Trophoblast cell (in vitro differentiated cells and primary cell): ENCODE data around the gene BAG3. TPM values are rescaled to one million over a fixed set of nuclear protein-coding genes. Genes with fewer than 3 reads are reported as not detected.

Experiments used
- DNase-seq, 2 donors: peaks; one replicate each; pipeline ENCODE4 v3.0.0-alpha.2; 2016
- H2AFZ ChIP-seq: 2 replicates; pipeline ENCODE4 v1.6.1; 2013; ENCODE audit warnings: low read length, moderate library complexity, mild to moderate bottlenecking; ENCODE audit not compliant: insufficient read depth, poor library complexity
- H2AK5ac ChIP-seq: 2 replicates; pipeline ENCODE4 v1.6.1; 2013; ENCODE audit warnings: mild to moderate bottlenecking, low read length
- H2BK120ac ChIP-seq: 2 replicates; pipeline ENCODE4 v1.6.1; 2013; ENCODE audit warnings: low read length, mild to moderate bottlenecking, moderate library complexity; ENCODE audit not compliant: insufficient read depth, poor library complexity
- H2BK12ac ChIP-seq: 2 replicates; pipeline ENCODE4 v1.6.1; 2013; ENCODE audit warnings: mild to moderate bottlenecking, low read length, moderate library complexity
- H2BK5ac ChIP-seq: 2 replicates; pipeline ENCODE4 v1.6.1; 2013; ENCODE audit warnings: low read length, low read depth, moderate library complexity, mild to moderate bottlenecking; ENCODE audit not compliant: poor library complexity
- H3K14ac ChIP-seq: 2 replicates; pipeline ENCODE4 v1.6.1; 2013; ENCODE audit warnings: mild to moderate bottlenecking, low read length
- H3K18ac ChIP-seq: 2 replicates; pipeline ENCODE4 v1.6.1; 2013; ENCODE audit warnings: mild to moderate bottlenecking, low read length
- H3K23ac ChIP-seq: 2 replicates; pipeline ENCODE4 v1.6.1; 2013; ENCODE audit warnings: low read length
- H3K27ac ChIP-seq: 2 replicates; pipeline ENCODE4 v1.5.1; 2013; ENCODE audit warnings: low read depth, mild to moderate bottlenecking, inconsistent platforms, low read length, moderate library complexity
- H3K27me3 ChIP-seq: 2 replicates; pipeline ENCODE4 v1.6.1; 2013; ENCODE audit warnings: inconsistent platforms, mild to moderate bottlenecking, low read length, moderate library complexity; ENCODE audit not compliant: insufficient read depth
- H3K36me3 ChIP-seq, 2 experiments: 1 replicate in 1 of 2; 2 replicates in 1 of 2; pipeline ENCODE4 v1.6.1; 2013; ENCODE audit warnings: low read length in 2 of 2, mild to moderate bottlenecking in 2 of 2, moderate library complexity in 1 of 2; ENCODE audit not compliant: insufficient read depth in 2 of 2, control insufficient read depth in 1 of 2
- H3K4ac ChIP-seq: 2 replicates; pipeline ENCODE4 v1.6.1; 2013; ENCODE audit warnings: low read depth, mild to moderate bottlenecking, low read length, moderate library complexity
- H3K4me1 ChIP-seq, 2 experiments: 1 replicate in 1 of 2; 2 replicates in 1 of 2; pipeline ENCODE4 v1.6.1; 2013; ENCODE audit warnings: low read length in 2 of 2, mild to moderate bottlenecking in 2 of 2, moderate library complexity in 1 of 2; ENCODE audit not compliant: insufficient read depth in 2 of 2, control insufficient read depth in 1 of 2
- H3K4me2 ChIP-seq: 2 replicates; pipeline ENCODE4 v1.6.1; 2013; ENCODE audit warnings: inconsistent platforms, mild to moderate bottlenecking, low read length, moderate library complexity
- H3K4me3 ChIP-seq: 2 replicates; pipeline ENCODE4 v1.5.1; 2013; ENCODE audit warnings: mild to moderate bottlenecking, low read depth, low read length, inconsistent platforms
- H3K79me1 ChIP-seq: one replicate; pipeline ENCODE4 v1.6.1; 2013; ENCODE audit warnings: low read length
- H3K79me2 ChIP-seq: 2 replicates; pipeline ENCODE4 v1.6.1; 2013; ENCODE audit warnings: low read length, mild to moderate bottlenecking; ENCODE audit not compliant: control insufficient read depth, insufficient read depth, poor library complexity
- H3K9ac ChIP-seq: 2 replicates; pipeline ENCODE4 v1.6.1; 2013; ENCODE audit warnings: mild to moderate bottlenecking, low read length
- H3K9me3 ChIP-seq: 2 replicates; pipeline ENCODE4 v1.6.1; 2013; ENCODE audit warnings: low read depth, mild to moderate bottlenecking, control low read depth, inconsistent platforms, low read length; ENCODE audit not compliant: insufficient read depth
- H4K12ac ChIP-seq: 2 replicates; pipeline ENCODE4 v1.6.1; 2013; ENCODE audit warnings: low read depth, mild to moderate bottlenecking, low read length, moderate library complexity
- H4K8ac ChIP-seq: 2 replicates; pipeline ENCODE4 v1.6.1; 2013; ENCODE audit warnings: low read depth, mild to moderate bottlenecking, low read length, moderate library complexity
- H4K91ac ChIP-seq: one replicate; pipeline ENCODE4 v1.6.1; 2013; ENCODE audit warnings: low read depth, mild to moderate bottlenecking, low read length, moderate library complexity
- WGBS: extraction: QIAGEN DNeasy Blood & Tissue Kit; methylation state at CpG from one replicate; pipeline ENCODE4 v1.1.7; 2013; ENCODE audit warnings: missing lambda C conversion rate; ENCODE audit not compliant: insufficient read length, insufficient coverage; ENCODE audit errors: extremely low coverage; 5-methylcytosine and 5-hydroxymethylcytosine counted together
- polyA plus RNA-seq: library from polyadenylated mRNA; stranded (reverse); fragments of 200-250 nt; gene quantifications from 2 replicates; pipeline ENCODE4 v1.2.3, GENCODE V29; 2013

BAG3 gene
- 85.0 and 88.8 TPM in 2 replicates for polyA plus RNA-seq

- H3K27me3 ChIP-seq: no peaks in the 10 kb centered on the region
- H3K36me3 ChIP-seq: peaks cover 3 to 4% of the 10 kb centered on the region in 2 experiments
- peak within 1 kb of the TSS; percentile 97 for H3K4ac ChIP-seq
- peak within 1 kb of the TSS; percentile 92 for H2BK12ac ChIP-seq
- H2BK120ac ChIP-seq: peak within 1 kb of the TSS; percentile 98
- no CpG with 5 or more reads among the region's 60 CpGs for WGBS
- H2BK5ac ChIP-seq: peak within 1 kb of the TSS; percentile 97
- peak within 1 kb of the TSS; percentile 98 for H4K91ac ChIP-seq
- H3K9me3 ChIP-seq: peaks cover 5% of the 10 kb centered on the region
- H2AFZ ChIP-seq: peak within 1 kb of the TSS; percentile 100
- peak; percentile 90 to 95 for DNase-seq
- H3K79me2 ChIP-seq: peaks cover 21% of the 10 kb centered on the region
- H3K23ac ChIP-seq: no peak within 1 kb of the TSS
- H3K4me3 ChIP-seq: peak within 1 kb of the TSS; percentile 98
- peak within 1 kb of the TSS; percentile 98 for H4K8ac ChIP-seq
- H3K18ac ChIP-seq: peak within 1 kb of the TSS; percentile 100
- H3K4me2 ChIP-seq: peak within 1 kb of the TSS; percentile 93
- H3K14ac ChIP-seq: peak within 1 kb of the TSS; percentile 100
- peak within 1 kb of the TSS; percentile 94 for H3K27ac ChIP-seq
- peaks cover 12 to 16% of the 10 kb centered on the region in 2 experiments for H3K4me1 ChIP-seq
- peak within 1 kb of the TSS; percentile 99 for H2AK5ac ChIP-seq
- H3K9ac ChIP-seq: peak within 1 kb of the TSS; percentile 97
- H3K79me1 ChIP-seq: peaks cover 13% of the 10 kb centered on the region
- H4K12ac ChIP-seq: peak within 1 kb of the TSS; percentile 96
Measured at GRCh38 chr10:119650692-119651513, at the start of gene BAG3. TSS of gene BAG3 (plus strand) at chr10:119651380. CDS start at chr10:119651676, 296 bp downstream.

- Histone ChIP-seq H3K36me3 (no peaks in the 10 kb centered on the region), H3K9ac (no peak overlapping the region), H3K4me1 (peaks cover 0 to 4% of the 10 kb centered on the region in 2 experiments), H3K4ac (no peak overlapping the region), H3K14ac (no peak overlapping the region), H3K9me3 (no peaks in the 10 kb centered on the region), H4K91ac (no peak overlapping the region), H3K79me1 (no peaks in the 10 kb centered on the region), H4K12ac (no peak overlapping the region), H4K8ac (no peak overlapping the region), H3K4me3 (no peak overlapping the region), H2AK5ac (no peak overlapping the region), H3K4me2 (no peak overlapping the region), H2BK5ac (no peak overlapping the region), H3K27me3 (no peaks in the 10 kb centered on the region), H3K79me2 (no peaks in the 10 kb centered on the region), H2BK120ac (no peak overlapping the region), H2AFZ (no peak overlapping the region), H3K18ac (no peak overlapping the region), H3K27ac (no peak overlapping the region), H3K23ac (no peak overlapping the region), H2BK12ac (no peak overlapping the region)
- peak; percentile 22 to 44 for DNase-seq
- no CpG with 5 or more reads among the region's 2 CpGs for WGBS
Measured at GRCh38 chr10:119602241-119603095, 48.7 kb upstream of the BAG3 start.

GRCh38 chr10:119604468-119604867 lies 46.7 kb upstream of the BAG3 start:
- no peak overlapping the region for H3K4me2 ChIP-seq

GRCh38 chr10:119608316-119609155 lies 42.6 kb upstream of the BAG3 start:
- no peak overlapping the region for H2AFZ ChIP-seq
- WGBS: no CpG with 5 or more reads among the region's 15 CpGs
- H3K4me3 ChIP-seq: no peak overlapping the region
- H3K36me3 ChIP-seq: no peaks in the 10 kb centered on the region
- H4K8ac ChIP-seq: no peak overlapping the region
- H2BK5ac ChIP-seq: no peak overlapping the region
- no peak overlapping the region for H3K23ac ChIP-seq
- no peaks in the 10 kb centered on the region for H3K27me3 ChIP-seq
- peak; percentile 28 to 64 for DNase-seq
- no peak overlapping the region for H4K91ac ChIP-seq
- H3K27ac ChIP-seq: no peak overlapping the region
- no peaks in the 10 kb centered on the region for H3K9me3 ChIP-seq
- no peak overlapping the region for H3K18ac ChIP-seq
- H4K12ac ChIP-seq: no peak overlapping the region
- no peak overlapping the region for H3K9ac ChIP-seq
- no peak overlapping the region for H3K4ac ChIP-seq
- H2BK120ac ChIP-seq: no peak overlapping the region
- no peaks in the 10 kb centered on the region for H3K4me1 ChIP-seq
- H2AK5ac ChIP-seq: no peak overlapping the region
- H3K4me2 ChIP-seq: no peak overlapping the region
- no peak overlapping the region for H3K14ac ChIP-seq
- no peaks in the 10 kb centered on the region for H3K79me1 ChIP-seq
- H2BK12ac ChIP-seq: no peak overlapping the region
- no peaks in the 10 kb centered on the region for H3K79me2 ChIP-seq

More at GRCh38 chr10:119604468-119604867, 46.7 kb upstream of the BAG3 start:
- no peak overlapping the region for H2BK120ac ChIP-seq
- DNase-seq: no peak
- no peak overlapping the region for H3K23ac ChIP-seq
- H4K91ac ChIP-seq: no peak overlapping the region
- no peak overlapping the region for H2AFZ ChIP-seq
- no peak overlapping the region for H4K8ac ChIP-seq
- H3K79me1 ChIP-seq: no peaks in the 10 kb centered on the region
- no peaks in the 10 kb centered on the region for H3K27me3 ChIP-seq
- H3K9ac ChIP-seq: no peak overlapping the region
- H2BK5ac ChIP-seq: no peak overlapping the region
- H2BK12ac ChIP-seq: no peak overlapping the region
- no peak overlapping the region for H2AK5ac ChIP-seq
- no peak overlapping the region for H3K4me3 ChIP-seq
- H3K18ac ChIP-seq: no peak overlapping the region
- no peak overlapping the region for H3K27ac ChIP-seq
- H3K4ac ChIP-seq: no peak overlapping the region
- H3K79me2 ChIP-seq: no peaks in the 10 kb centered on the region
- no peaks in the 10 kb centered on the region for H3K36me3 ChIP-seq
- H3K14ac ChIP-seq: no peak overlapping the region
- H3K4me1 ChIP-seq: no peaks in the 10 kb centered on the region
- H3K9me3 ChIP-seq: no peaks in the 10 kb centered on the region
- H4K12ac ChIP-seq: no peak overlapping the region
